Neural cell (in vitro differentiated cells): ENCODE data around the gene MRGPRD.

ENCODE experiments used
- CTCF ChIP-seq: fragments of 450-650 bp; IDR thresholded peaks from 2 replicates; pipeline ENCODE4 v1.5.1; 2014; ENCODE audit warnings: antibody characterized with exemption, mild to moderate bottlenecking, moderate library complexity; ENCODE audit not compliant: poor library complexity, severe bottlenecking
- EP300 ChIP-seq: fragments of 450-650 bp; conservative IDR thresholded peaks from 2 replicates; pipeline ENCODE4 v1.6.1; 2014; ENCODE audit warnings: antibody characterized with exemption, mild to moderate bottlenecking, moderate library complexity; ENCODE audit not compliant: poor library complexity, severe bottlenecking
- EZH2 ChIP-seq: fragments of 200-600, 300-800 bp; shearing (Covaris generic), sonication (generic); IDR thresholded peaks from 2 replicates; pipeline ENCODE4 v1.6.1; 2014; ENCODE audit warnings: antibody characterized with exemption, low read length, borderline replicate concordance, mild to moderate bottlenecking; ENCODE audit not compliant: insufficient read depth, poor library complexity, severe bottlenecking
- MXI1 ChIP-seq: fragments of 450-650 bp; conservative IDR thresholded peaks from 2 replicates; pipeline ENCODE4 v1.6.1; 2014; ENCODE audit warnings: antibody characterized with exemption, mild to moderate bottlenecking; ENCODE audit not compliant: poor library complexity, severe bottlenecking
- POLR2AphosphoS5 ChIP-seq: IDR thresholded peaks from 2 replicates; pipeline ENCODE4 v1.6.1; 2012
- RAD21 ChIP-seq: fragments of 450-650 bp; conservative IDR thresholded peaks from 2 replicates; pipeline ENCODE4 v1.6.1; 2014; ENCODE audit warnings: antibody characterized with exemption, mild to moderate bottlenecking, moderate library complexity
- REST ChIP-seq: IDR thresholded peaks from 2 replicates; pipeline ENCODE4 v1.6.1; 2012; ENCODE audit warnings: borderline replicate concordance
- SMC3 ChIP-seq: fragments of 450-650 bp; conservative IDR thresholded peaks from 2 replicates; pipeline ENCODE4 v1.6.1; 2014; ENCODE audit warnings: antibody characterized with exemption, mild to moderate bottlenecking, moderate library complexity; ENCODE audit not compliant: poor library complexity
- TAF1 ChIP-seq: IDR thresholded peaks from 2 replicates; pipeline ENCODE4 v1.6.1; 2012; ENCODE audit warnings: low read depth

GRCh38 chr11:68966894-68967780 is 13.6 kb downstream of the MRGPRD start:
- TF ChIP-seq EP300, result no peak
- TF ChIP-seq REST, result no peak
- no peak for TF ChIP-seq EZH2
- TF ChIP-seq CTCF, result no peak
- TF ChIP-seq RAD21, result no peak
- no peak for TF ChIP-seq TAF1
- TF ChIP-seq POLR2AphosphoS5, result no peak
- no peak for TF ChIP-seq MXI1
- TF ChIP-seq SMC3, result no peak
